OCI-LY3 (cell line): Measurements from ENCODE around the gene CHD9.

Experiments used
- EZH2phosphoT487 ChIP-seq: fragments of 200-600 bp; shearing (Covaris generic); IDR thresholded peaks from 2 replicates; pipeline ENCODE4 v1.6.1; 2018; ENCODE audit warnings: antibody characterized with exemption, mixed run types, low read depth
- TF ChIP-seq, protein P1 (sequence below): fragments of 200-600, 300-600 bp; sonication (generic); IDR thresholded peaks from 2 replicates; pipeline ENCODE4 v1.5.1; 2014; ENCODE audit warnings: antibody characterized with exemption, low read length, low read depth

GRCh38 chr16:53257001-53257400 lies 202.2 kb downstream of the CHD9 start:
- no peak for TF ChIP-seq EZH2phosphoT487
- TF ChIP-seq, protein P1, sequence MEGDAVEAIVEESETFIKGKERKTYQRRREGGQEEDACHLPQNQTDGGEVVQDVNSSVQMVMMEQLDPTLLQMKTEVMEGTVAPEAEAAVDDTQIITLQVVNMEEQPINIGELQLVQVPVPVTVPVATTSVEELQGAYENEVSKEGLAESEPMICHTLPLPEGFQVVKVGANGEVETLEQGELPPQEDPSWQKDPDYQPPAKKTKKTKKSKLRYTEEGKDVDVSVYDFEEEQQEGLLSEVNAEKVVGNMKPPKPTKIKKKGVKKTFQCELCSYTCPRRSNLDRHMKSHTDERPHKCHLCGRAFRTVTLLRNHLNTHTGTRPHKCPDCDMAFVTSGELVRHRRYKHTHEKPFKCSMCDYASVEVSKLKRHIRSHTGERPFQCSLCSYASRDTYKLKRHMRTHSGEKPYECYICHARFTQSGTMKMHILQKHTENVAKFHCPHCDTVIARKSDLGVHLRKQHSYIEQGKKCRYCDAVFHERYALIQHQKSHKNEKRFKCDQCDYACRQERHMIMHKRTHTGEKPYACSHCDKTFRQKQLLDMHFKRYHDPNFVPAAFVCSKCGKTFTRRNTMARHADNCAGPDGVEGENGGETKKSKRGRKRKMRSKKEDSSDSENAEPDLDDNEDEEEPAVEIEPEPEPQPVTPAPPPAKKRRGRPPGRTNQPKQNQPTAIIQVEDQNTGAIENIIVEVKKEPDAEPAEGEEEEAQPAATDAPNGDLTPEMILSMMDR: no peak
